Fibroblast of lung (primary cell): ENCODE results near the gene SPATS2L.

ENCODE experiments used
- EZH2 ChIP-seq: IDR thresholded peaks from 2 replicates; pipeline ENCODE4 v1.5.1; 2012; ENCODE audit warnings: low read length, control low read depth, mild to moderate bottlenecking; ENCODE audit errors: missing control alignments
- TF ChIP-seq, protein P1 (sequence below), 2 donors: IDR thresholded peaks in 1 of 2; conservative IDR thresholded peaks in 1 of 2; 1 replicate in 1 of 2; 2 replicates in 1 of 2; pipeline ENCODE4 v1.5.1; 2011 to 2012; ENCODE audit warnings: low read length in 2 of 2, control low read depth in 1 of 2, inconsistent platforms in 1 of 2, low read depth in 1 of 2, mild to moderate bottlenecking in 1 of 2

GRCh38 chr2:200467806-200468681 lies 161.6 kb downstream of the SPATS2L start:
- TF ChIP-seq EZH2, result no peak
- TF ChIP-seq, protein P1, sequence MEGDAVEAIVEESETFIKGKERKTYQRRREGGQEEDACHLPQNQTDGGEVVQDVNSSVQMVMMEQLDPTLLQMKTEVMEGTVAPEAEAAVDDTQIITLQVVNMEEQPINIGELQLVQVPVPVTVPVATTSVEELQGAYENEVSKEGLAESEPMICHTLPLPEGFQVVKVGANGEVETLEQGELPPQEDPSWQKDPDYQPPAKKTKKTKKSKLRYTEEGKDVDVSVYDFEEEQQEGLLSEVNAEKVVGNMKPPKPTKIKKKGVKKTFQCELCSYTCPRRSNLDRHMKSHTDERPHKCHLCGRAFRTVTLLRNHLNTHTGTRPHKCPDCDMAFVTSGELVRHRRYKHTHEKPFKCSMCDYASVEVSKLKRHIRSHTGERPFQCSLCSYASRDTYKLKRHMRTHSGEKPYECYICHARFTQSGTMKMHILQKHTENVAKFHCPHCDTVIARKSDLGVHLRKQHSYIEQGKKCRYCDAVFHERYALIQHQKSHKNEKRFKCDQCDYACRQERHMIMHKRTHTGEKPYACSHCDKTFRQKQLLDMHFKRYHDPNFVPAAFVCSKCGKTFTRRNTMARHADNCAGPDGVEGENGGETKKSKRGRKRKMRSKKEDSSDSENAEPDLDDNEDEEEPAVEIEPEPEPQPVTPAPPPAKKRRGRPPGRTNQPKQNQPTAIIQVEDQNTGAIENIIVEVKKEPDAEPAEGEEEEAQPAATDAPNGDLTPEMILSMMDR (conservative IDR thresholded peaks at IDR 0.05 in 1 of 2, IDR thresholded peaks at IDR 0.05 in 1 of 2; ENCODE audit: low read depth in 1 of 2, low read length in 2 of 2), result no peak
